ENCODE data around the gene PCDHA7.
"Not testable (repeated sequence)": the region's sequence is repeated elsewhere in the genome, so short reads cannot be mapped to it uniquely, and the experiment has no call there.

PCDHA7 gene

GRCh38 chr5:140833993-140834392, at the start of gene PCDHA7:
Gene PCDHA7 (plus strand): TSS chr5:140834269. CDS start chr5:140834384, 115 bp downstream.
- no peaks in the 10 kb centered on the region for H3K4me1 ChIP-seq (ENCODE audit: control insufficient read depth, insufficient read depth, low read length)
- no peak within 1 kb of the TSS for H3K9ac ChIP-seq (ENCODE audit: low read length)
- H3K4me3 ChIP-seq (ENCODE audit: low read depth, low read length), result peak within 1 kb of the TSS; percentile 41; the same call in 1 of the 2 replicates
- H3K9me3 ChIP-seq (ENCODE audit: control insufficient read depth, insufficient read depth, low read depth, low read length), result peaks cover 7% of the 10 kb centered on the region
- H3K27me3 ChIP-seq (ENCODE audit: control insufficient read depth, insufficient read depth, low read length), result no peaks in the 10 kb centered on the region
- peaks cover 3% of the 10 kb centered on the region; the same call in 1 of the 2 replicates for H3K36me3 ChIP-seq (ENCODE audit: control insufficient read depth, insufficient read depth, low read length)
- H3K27ac ChIP-seq (ENCODE audit: low read depth, low read length), result no peak within 1 kb of the TSS

DNA sequence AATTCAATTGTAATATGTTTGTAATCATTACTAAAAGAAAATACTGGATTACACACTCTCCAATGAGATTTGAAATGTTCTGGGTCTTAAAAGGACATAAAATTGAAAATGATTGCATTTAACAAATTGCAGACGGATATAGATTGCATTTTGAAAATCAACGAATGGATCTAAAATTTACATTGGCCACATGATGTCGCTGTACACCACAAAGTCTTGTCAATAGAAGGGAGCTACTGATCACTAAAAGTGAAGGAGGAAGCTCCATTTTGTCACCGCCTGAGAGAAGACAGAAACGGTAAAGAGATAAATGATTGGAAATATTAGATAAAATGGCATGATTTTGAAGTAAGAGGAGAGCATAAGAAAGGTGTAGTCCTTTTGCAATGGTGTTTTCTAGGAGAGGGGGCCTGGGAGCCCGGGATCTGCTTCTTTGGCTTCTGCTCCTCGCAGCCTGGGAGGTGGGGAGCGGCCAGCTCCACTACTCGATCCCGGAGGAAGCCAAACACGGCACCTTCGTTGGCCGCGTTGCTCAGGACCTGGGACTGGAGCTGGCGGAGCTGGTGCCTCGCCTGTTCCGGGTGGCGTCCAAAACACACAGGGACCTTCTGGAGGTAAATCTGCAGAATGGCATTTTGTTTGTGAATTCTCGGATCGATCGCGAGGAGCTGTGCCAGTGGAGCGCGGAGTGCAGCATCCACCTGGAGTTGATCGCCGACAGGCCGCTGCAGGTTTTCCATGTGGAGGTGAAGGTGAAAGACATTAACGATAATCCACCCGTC, 48.0 kb upstream of the PCDHA7 start, which contains the start of gene PCDHA1:
TSS of gene PCDHA1 (plus strand) at position 236 of the 782 bp plus-strand sequence.
- no peak within 1 kb of the TSS for H3K4me3 ChIP-seq (ENCODE audit: low read depth, low read length)
- peaks cover 59% of the 10 kb centered on the region for H3K9me3 ChIP-seq (ENCODE audit: control insufficient read depth, insufficient read depth, low read depth, low read length)
- no peaks in the 10 kb centered on the region for H3K36me3 ChIP-seq (ENCODE audit: control insufficient read depth, insufficient read depth, low read length)
- no peak within 1 kb of the TSS for H3K27ac ChIP-seq (ENCODE audit: low read depth, low read length)
- no peaks in the 10 kb centered on the region for H3K27me3 ChIP-seq (ENCODE audit: control insufficient read depth, insufficient read depth, low read length)
- H3K4me1 ChIP-seq (ENCODE audit: control insufficient read depth, insufficient read depth, low read length), result no peaks in the 10 kb centered on the region
- H3K9ac ChIP-seq (ENCODE audit: low read length), result no peak within 1 kb of the TSS

- not testable (repeated sequence) for H3K27ac ChIP-seq (ENCODE audit: low read depth, low read length); H3K4me1 ChIP-seq (ENCODE audit: control insufficient read depth, insufficient read depth, low read length); H3K27me3 ChIP-seq (ENCODE audit: control insufficient read depth, insufficient read depth, low read length); H3K4me3 ChIP-seq (ENCODE audit: low read depth, low read length); H3K9ac ChIP-seq (ENCODE audit: low read length); H3K36me3 ChIP-seq (ENCODE audit: control insufficient read depth, insufficient read depth, low read length)
- peaks cover 53% of the 10 kb centered on the region for H3K9me3 ChIP-seq (ENCODE audit: control insufficient read depth, insufficient read depth, low read depth, low read length)
Observed at GRCh38 chr5:140787422-140787821, 46.6 kb upstream of the PCDHA7 start.

GRCh38 chr5:140787849-140788504, 46.1 kb upstream of the PCDHA7 start:
- peaks cover 52% of the 10 kb centered on the region for H3K9me3 ChIP-seq (ENCODE audit: control insufficient read depth, insufficient read depth, low read depth, low read length)
- H3K36me3 ChIP-seq (ENCODE audit: control insufficient read depth, insufficient read depth, low read length); H3K27ac ChIP-seq (ENCODE audit: low read depth, low read length); H3K4me1 ChIP-seq (ENCODE audit: control insufficient read depth, insufficient read depth, low read length); H3K27me3 ChIP-seq (ENCODE audit: control insufficient read depth, insufficient read depth, low read length); H3K4me3 ChIP-seq (ENCODE audit: low read depth, low read length); H3K9ac ChIP-seq (ENCODE audit: low read length): not testable (repeated sequence)

DNA sequence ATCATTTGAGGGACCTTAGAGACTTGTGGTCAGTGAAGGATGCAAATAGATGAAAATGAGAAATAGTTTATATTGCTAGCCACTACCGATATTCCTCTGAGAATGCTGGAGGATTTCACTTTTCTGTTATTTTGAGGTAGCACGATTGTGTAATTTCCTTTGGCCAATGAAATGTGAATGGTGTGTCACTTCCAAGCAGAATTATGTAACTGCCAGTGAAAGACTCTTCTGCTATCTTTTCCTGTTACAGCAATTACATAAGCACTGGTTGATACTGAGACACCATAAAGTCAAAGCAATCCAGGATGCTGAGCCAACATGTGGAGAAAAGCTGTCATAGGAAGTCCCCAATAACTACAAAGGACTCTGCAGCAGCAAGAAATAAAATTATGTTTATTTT, 43.0 kb upstream of the PCDHA7 start:
- Histone ChIP-seq H3K4me3 (ENCODE audit: low read depth, low read length) (no peak overlapping the region), H3K9me3 (ENCODE audit: control insufficient read depth, insufficient read depth, low read depth, low read length) (peaks cover 46% of the 10 kb centered on the region), H3K36me3 (ENCODE audit: control insufficient read depth, insufficient read depth, low read length) (no peaks in the 10 kb centered on the region), H3K27me3 (ENCODE audit: control insufficient read depth, insufficient read depth, low read length) (no peaks in the 10 kb centered on the region), H3K4me1 (ENCODE audit: control insufficient read depth, insufficient read depth, low read length) (no peaks in the 10 kb centered on the region), H3K9ac (ENCODE audit: low read length) (no peak overlapping the region), H3K27ac (ENCODE audit: low read depth, low read length) (no peak overlapping the region)

DNA sequence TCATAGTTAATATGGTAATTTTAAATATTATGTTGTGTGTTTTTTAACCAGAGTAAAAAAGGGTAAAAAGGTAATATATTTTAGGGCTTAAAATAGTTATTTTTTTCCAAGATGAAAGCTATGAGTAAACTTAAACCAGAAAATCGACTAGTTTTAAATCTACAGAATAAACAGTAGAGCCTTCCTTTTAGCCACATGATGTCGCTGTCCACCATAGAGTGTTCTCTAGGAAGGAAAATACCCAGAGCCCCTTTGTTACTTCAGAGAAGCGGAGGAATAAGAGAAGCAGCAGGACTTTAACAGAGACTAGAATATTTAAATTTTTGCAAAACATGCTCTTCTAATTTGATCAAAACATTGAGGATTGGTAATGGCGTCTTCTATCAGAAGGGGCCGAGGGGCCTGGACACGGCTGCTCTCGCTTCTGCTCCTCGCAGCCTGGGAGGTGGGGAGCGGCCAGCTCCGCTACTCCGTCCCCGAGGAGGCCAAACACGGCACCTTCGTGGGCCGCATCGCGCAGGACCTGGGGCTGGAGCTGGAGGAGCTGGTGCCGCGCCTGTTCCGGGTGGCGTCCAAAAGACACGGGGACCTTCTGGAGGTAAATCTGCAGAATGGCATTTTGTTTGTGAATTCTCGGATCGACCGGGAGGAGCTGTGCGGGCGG, 39.3 kb upstream of the PCDHA7 start, which contains the start of gene PCDHA2:
TSS of gene PCDHA2 (plus strand) at position 258 of the 664 bp plus-strand sequence.
- Histone ChIP-seq H3K4me3 (ENCODE audit: low read depth, low read length) (peak within 1 kb of the TSS; percentile 71), H3K4me1 (ENCODE audit: control insufficient read depth, insufficient read depth, low read length) (no peaks in the 10 kb centered on the region), H3K9ac (ENCODE audit: low read length) (peak within 1 kb of the TSS; percentile 40), H3K36me3 (ENCODE audit: control insufficient read depth, insufficient read depth, low read length) (peaks cover 4% of the 10 kb centered on the region; the same call in 1 of the 2 replicates), H3K9me3 (ENCODE audit: control insufficient read depth, insufficient read depth, low read depth, low read length) (peaks cover 20% of the 10 kb centered on the region), H3K27ac (ENCODE audit: low read depth, low read length) (no peak within 1 kb of the TSS), H3K27me3 (ENCODE audit: control insufficient read depth, insufficient read depth, low read length) (no peaks in the 10 kb centered on the region)

DNA sequence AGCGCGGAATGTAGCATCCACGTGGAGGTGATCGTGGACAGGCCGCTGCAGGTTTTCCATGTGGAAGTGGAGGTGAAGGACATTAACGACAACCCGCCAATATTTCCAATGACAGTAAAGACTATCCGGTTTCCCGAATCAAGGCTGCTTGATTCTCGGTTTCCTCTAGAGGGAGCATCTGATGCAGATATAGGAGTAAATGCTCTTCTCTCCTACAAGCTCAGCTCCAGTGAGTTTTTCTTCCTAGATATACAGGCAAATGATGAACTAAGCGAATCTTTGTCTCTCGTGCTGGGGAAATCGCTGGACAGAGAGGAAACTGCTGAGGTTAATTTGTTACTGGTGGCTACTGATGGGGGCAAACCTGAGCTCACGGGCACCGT, 38.8 kb upstream of the PCDHA7 start:
- Histone ChIP-seq H3K27me3 (ENCODE audit: control insufficient read depth, insufficient read depth, low read length) (no peaks in the 10 kb centered on the region), H3K27ac (ENCODE audit: low read depth, low read length) (no peak overlapping the region), H3K4me1 (ENCODE audit: control insufficient read depth, insufficient read depth, low read length) (no peaks in the 10 kb centered on the region), H3K4me3 (ENCODE audit: low read depth, low read length) (peak overlapping the region; percentile 71), H3K9ac (ENCODE audit: low read length) (peak overlapping the region; percentile 40), H3K9me3 (ENCODE audit: control insufficient read depth, insufficient read depth, low read depth, low read length) (peaks cover 20% of the 10 kb centered on the region), H3K36me3 (ENCODE audit: control insufficient read depth, insufficient read depth, low read length) (peaks cover 4% of the 10 kb centered on the region; the same call in 1 of the 2 replicates)

GRCh38 chr5:140796072-140796717, 37.9 kb upstream of the PCDHA7 start:
- not testable (repeated sequence) for H3K4me1 ChIP-seq (ENCODE audit: control insufficient read depth, insufficient read depth, low read length); H3K4me3 ChIP-seq (ENCODE audit: low read depth, low read length); H3K36me3 ChIP-seq (ENCODE audit: control insufficient read depth, insufficient read depth, low read length); H3K27me3 ChIP-seq (ENCODE audit: control insufficient read depth, insufficient read depth, low read length); H3K9ac ChIP-seq (ENCODE audit: low read length); H3K27ac ChIP-seq (ENCODE audit: low read depth, low read length)
- H3K9me3 ChIP-seq (ENCODE audit: control insufficient read depth, insufficient read depth, low read depth, low read length), result peaks cover 18% of the 10 kb centered on the region

- Histone ChIP-seq H3K36me3 (ENCODE audit: control insufficient read depth, insufficient read depth, low read length) (peaks cover 4% of the 10 kb centered on the region; the same call in 1 of the 2 replicates), H3K27ac (ENCODE audit: low read depth, low read length) (no peak overlapping the region), H3K27me3 (ENCODE audit: control insufficient read depth, insufficient read depth, low read length) (no peaks in the 10 kb centered on the region), H3K9ac (ENCODE audit: low read length) (no peak overlapping the region), H3K4me1 (ENCODE audit: control insufficient read depth, insufficient read depth, low read length) (no peaks in the 10 kb centered on the region), H3K9me3 (ENCODE audit: control insufficient read depth, insufficient read depth, low read depth, low read length) (peaks cover 19% of the 10 kb centered on the region), H3K4me3 (ENCODE audit: low read depth, low read length) (no peak overlapping the region)
Observed at GRCh38 chr5:140796718-140797095, 37.4 kb upstream of the PCDHA7 start.

DNA sequence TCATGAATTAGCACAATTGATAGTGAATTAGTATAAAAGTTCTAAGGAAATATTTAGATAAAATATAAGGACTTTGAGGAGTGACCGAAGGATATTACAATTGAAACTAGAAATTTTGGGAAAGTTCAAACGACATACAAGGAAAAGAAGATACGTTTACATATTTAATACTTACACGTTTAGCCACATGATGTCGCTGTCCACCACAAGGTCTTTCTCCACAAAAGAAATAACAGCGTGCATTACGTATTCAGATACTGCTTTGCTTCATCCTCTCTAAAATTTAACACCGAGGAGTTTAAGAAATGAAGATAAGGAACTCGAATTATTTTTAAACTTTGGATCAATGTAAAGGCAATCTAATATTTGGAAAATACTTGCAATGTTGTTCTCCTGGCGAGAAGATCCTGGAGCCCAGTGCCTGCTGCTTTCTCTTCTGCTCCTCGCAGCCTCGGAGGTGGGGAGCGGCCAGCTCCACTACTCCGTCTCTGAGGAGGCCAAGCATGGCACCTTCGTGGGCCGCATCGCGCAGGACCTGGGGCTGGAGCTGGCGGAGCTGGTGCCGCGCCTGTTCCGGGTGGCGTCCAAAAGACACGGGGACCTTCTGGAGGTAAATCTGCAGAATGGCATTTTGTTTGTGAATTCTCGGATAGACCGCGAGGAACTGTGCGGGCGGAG, 33.1 kb upstream of the PCDHA7 start, which contains the start of gene PCDHA3:
TSS of gene PCDHA3 (plus strand) at position 242 of the 678 bp plus-strand sequence.
- no peak within 1 kb of the TSS for H3K27ac ChIP-seq (ENCODE audit: low read depth, low read length)
- peaks cover 6% of the 10 kb centered on the region; the same call in 1 of the 2 replicates for H3K36me3 ChIP-seq (ENCODE audit: control insufficient read depth, insufficient read depth, low read length)
- peaks cover 27% of the 10 kb centered on the region for H3K9me3 ChIP-seq (ENCODE audit: control insufficient read depth, insufficient read depth, low read depth, low read length)
- no peaks in the 10 kb centered on the region for H3K27me3 ChIP-seq (ENCODE audit: control insufficient read depth, insufficient read depth, low read length)
- H3K4me1 ChIP-seq (ENCODE audit: control insufficient read depth, insufficient read depth, low read length), result no peaks in the 10 kb centered on the region
- no peak within 1 kb of the TSS for H3K9ac ChIP-seq (ENCODE audit: low read length)
- peak within 1 kb of the TSS; percentile 27; the same call in 1 of the 2 replicates for H3K4me3 ChIP-seq (ENCODE audit: low read depth, low read length)

Measured in HUES6 (cell line).